Measurements from ENCODE around the gene C2orf49. TPM values are rescaled to one million over a fixed set of nuclear protein-coding genes. Genes with fewer than 3 reads are reported as not detected.

C2orf49 gene
- total and polyA plus RNA-seq, 2 donors (not counting 1 experiment from before 2014, with no cell fraction given), result 7.5 to 29.3 TPM

DNA sequence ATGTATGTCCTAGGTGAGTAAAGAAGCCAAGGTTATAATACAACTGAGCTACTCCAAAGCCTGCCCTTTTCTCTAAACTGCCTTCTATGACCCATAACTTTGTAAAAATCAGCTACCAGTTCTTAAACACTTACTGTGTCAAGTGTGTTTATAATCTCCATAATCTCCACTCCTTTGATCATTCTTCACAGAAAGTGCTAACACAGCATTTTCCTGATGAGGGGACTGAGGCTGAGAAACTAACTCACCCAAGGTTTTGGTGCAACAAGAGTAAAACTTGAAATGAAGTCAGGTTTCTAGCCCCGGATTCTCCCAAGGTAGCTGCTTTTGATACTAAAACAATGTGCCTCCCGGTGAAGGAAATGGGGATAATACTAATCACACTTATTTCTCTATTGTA is 1.9 kb upstream of the C2orf49 start:
- Mint-ChIP-seq H3K4me1 (peaks cover 28% of the 10 kb centered on the region), H3K27me3 (no peaks in the 10 kb centered on the region), H3K9me3 (ENCODE audit: insufficient read depth) (no peaks in the 10 kb centered on the region), H3K27ac (no peak overlapping the region), H3K4me3 (peak overlapping the region; percentile 26)
- ChIA-PET POLR2A (no interaction called here), CTCF (interaction anchor here (1.4 kb wide), 1 partner anchor 8 kb away, joined by 3 read pairs; no protein-coding TSS in a partner anchor)
- intact Hi-C loops (cut with micrococcal nuclease), result loop anchor here (10.0 kb wide), 1 partner anchor 409 kb away; the partner anchor contains the start of gene NCK2
- H3K4me2 ChIP-seq (replicated peaks; ENCODE audit: low read depth, low read length, poor library complexity, severe bottlenecking), result no peak overlapping the region
- peaks cover 0 to 5% of the 10 kb centered on the region in 2 experiments for H3K36me3 ChIP-seq (replicated peaks in 1 of 2; ENCODE audit: control extremely low read depth in 1 of 2, control insufficient read depth in 1 of 2, extremely low read depth in 1 of 2, insufficient read depth in 2 of 2, low read length in 1 of 2)
- no peaks in the 10 kb centered on the region for H4K20me1 ChIP-seq (ENCODE audit: control insufficient read depth, insufficient read depth, low read length, poor library complexity, severe bottlenecking)
- peaks cover 38% of the 10 kb centered on the region for H3K79me2 ChIP-seq (ENCODE audit: control insufficient read depth, insufficient read depth, low read length)
- no peak overlapping the region for H3K9ac ChIP-seq (ENCODE audit: low read length)
- H3K4me3 ChIP-seq (ENCODE audit: control extremely low read depth in 1 of 5, extremely low read depth in 1 of 5, insufficient read depth in 1 of 5, low read depth in 2 of 5, low read length in 4 of 5), result no peak overlapping the region
- peaks cover 22 to 24% of the 10 kb centered on the region in 2 donors for H3K4me1 ChIP-seq (ENCODE audit: control insufficient read depth in 2 of 2, insufficient read depth in 2 of 2, low read length in 2 of 2)
- no peaks in the 10 kb centered on the region for H3K9me3 ChIP-seq (ENCODE audit: control extremely low read depth in 1 of 3, control insufficient read depth in 2 of 3, insufficient read depth in 1 of 3, low read length in 2 of 3)
- WGBS (ENCODE audit: insufficient coverage), result no CpG with 5 or more reads among the region's 2 CpGs
- no peak overlapping the region for H2AFZ ChIP-seq (ENCODE audit: insufficient read depth, low read depth, low read length, poor library complexity, severe bottlenecking)
- ATAC-seq (ENCODE audit: low read depth) (no peak), DNase-seq (no peak)
- H3K27ac ChIP-seq (ENCODE audit: low read length in 2 of 2), result no peak overlapping the region
- H3K27me3 ChIP-seq (replicated peaks in 1 of 4; ENCODE audit: control extremely low read depth in 1 of 4, control insufficient read depth in 3 of 4, insufficient read depth in 4 of 4, low read length in 3 of 4), result no peaks in the 10 kb centered on the region
- TF ChIP-seq EZH2 (IDR thresholded peaks at IDR 0.05; ENCODE audit: borderline replicate concordance, insufficient read depth, low read depth, low read length, poor library complexity, severe bottlenecking), result no peak
- TF ChIP-seq, protein P1, sequence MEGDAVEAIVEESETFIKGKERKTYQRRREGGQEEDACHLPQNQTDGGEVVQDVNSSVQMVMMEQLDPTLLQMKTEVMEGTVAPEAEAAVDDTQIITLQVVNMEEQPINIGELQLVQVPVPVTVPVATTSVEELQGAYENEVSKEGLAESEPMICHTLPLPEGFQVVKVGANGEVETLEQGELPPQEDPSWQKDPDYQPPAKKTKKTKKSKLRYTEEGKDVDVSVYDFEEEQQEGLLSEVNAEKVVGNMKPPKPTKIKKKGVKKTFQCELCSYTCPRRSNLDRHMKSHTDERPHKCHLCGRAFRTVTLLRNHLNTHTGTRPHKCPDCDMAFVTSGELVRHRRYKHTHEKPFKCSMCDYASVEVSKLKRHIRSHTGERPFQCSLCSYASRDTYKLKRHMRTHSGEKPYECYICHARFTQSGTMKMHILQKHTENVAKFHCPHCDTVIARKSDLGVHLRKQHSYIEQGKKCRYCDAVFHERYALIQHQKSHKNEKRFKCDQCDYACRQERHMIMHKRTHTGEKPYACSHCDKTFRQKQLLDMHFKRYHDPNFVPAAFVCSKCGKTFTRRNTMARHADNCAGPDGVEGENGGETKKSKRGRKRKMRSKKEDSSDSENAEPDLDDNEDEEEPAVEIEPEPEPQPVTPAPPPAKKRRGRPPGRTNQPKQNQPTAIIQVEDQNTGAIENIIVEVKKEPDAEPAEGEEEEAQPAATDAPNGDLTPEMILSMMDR (IDR thresholded peaks at IDR 0.05), result no peak

- H4K20me1 ChIP-seq (ENCODE audit: control insufficient read depth, insufficient read depth, low read length, poor library complexity, severe bottlenecking), result no peaks in the 10 kb centered on the region
- ChIA-PET CTCF (no interaction called here), POLR2A (no interaction called here)
- TF ChIP-seq, protein P1 (IDR thresholded peaks at IDR 0.05), result no peak
- no peak for TF ChIP-seq EZH2 (IDR thresholded peaks at IDR 0.05; ENCODE audit: borderline replicate concordance, insufficient read depth, low read depth, low read length, poor library complexity, severe bottlenecking)
- ATAC-seq (ENCODE audit: low read depth) (no peak), DNase-seq (no peak)
- H3K4me2 ChIP-seq (replicated peaks; ENCODE audit: low read depth, low read length, poor library complexity, severe bottlenecking), result peak overlapping the region; percentile 74
- peak overlapping the region; percentile 100 for H3K4me3 Mint-ChIP-seq
- H3K27me3 ChIP-seq (replicated peaks in 1 of 4; ENCODE audit: control extremely low read depth in 1 of 4, control insufficient read depth in 3 of 4, insufficient read depth in 4 of 4, low read length in 3 of 4), result no peaks in the 10 kb centered on the region
- peak overlapping the region; percentile 99 for H3K27ac Mint-ChIP-seq
- H3K27me3 Mint-ChIP-seq, result no peaks in the 10 kb centered on the region
- WGBS (ENCODE audit: insufficient coverage), result no CpG with 5 or more reads among the region's 7 CpGs
- peak overlapping the region; percentile 90 for H3K9ac ChIP-seq (ENCODE audit: low read length)
- peaks cover 17 to 21% of the 10 kb centered on the region in 2 donors for H3K4me1 ChIP-seq (ENCODE audit: control insufficient read depth in 2 of 2, insufficient read depth in 2 of 2, low read length in 2 of 2)
- peak overlapping the region; percentile 84 to 95 (median 86) for H3K4me3 ChIP-seq (ENCODE audit: control extremely low read depth in 1 of 5, extremely low read depth in 1 of 5, insufficient read depth in 1 of 5, low read depth in 2 of 5, low read length in 4 of 5)
- peaks cover 31% of the 10 kb centered on the region for H3K79me2 ChIP-seq (ENCODE audit: control insufficient read depth, insufficient read depth, low read length)
- peaks cover 27% of the 10 kb centered on the region for H3K4me1 Mint-ChIP-seq
- no peaks in the 10 kb centered on the region for H3K9me3 Mint-ChIP-seq (ENCODE audit: insufficient read depth)
- peaks cover 0 to 17% of the 10 kb centered on the region in 2 experiments for H3K36me3 ChIP-seq (replicated peaks in 1 of 2; ENCODE audit: control extremely low read depth in 1 of 2, control insufficient read depth in 1 of 2, extremely low read depth in 1 of 2, insufficient read depth in 2 of 2, low read length in 1 of 2)
- intact Hi-C loops (cut with micrococcal nuclease), result loop anchor here (1.0 to 10.0 kb wide), 4 partner anchors 7 to 408 kb away; partner anchors contain the start of genes NCK2 and TGFBRAP1
- peak overlapping the region; percentile 97 for H2AFZ ChIP-seq (ENCODE audit: insufficient read depth, low read depth, low read length, poor library complexity, severe bottlenecking)
- H3K9me3 ChIP-seq (ENCODE audit: control extremely low read depth in 1 of 3, control insufficient read depth in 2 of 3, insufficient read depth in 1 of 3, low read length in 2 of 3), result no peaks in the 10 kb centered on the region
- peak overlapping the region; percentile 92 to 98 for H3K27ac ChIP-seq (ENCODE audit: low read length in 2 of 2)
Observed at GRCh38 chr2:105336786-105337121, 586 bp upstream of the C2orf49 start.

Data from B cell (primary cell).